H9 (cell line): ENCODE measurements around the gene TMEM266. TPM values are rescaled to one million over a fixed set of nuclear protein-coding genes. Genes with fewer than 3 reads are reported as not detected.

Experiments
- DNase-seq: peaks from one replicate; pipeline ENCODE4 v3.0.0-alpha.2; 2017
- H2AFZ ChIP-seq: one replicate; pipeline ENCODE4 v1.6.1; 2013; ENCODE audit warnings: mild to moderate bottlenecking, low read length, control low read depth, moderate library complexity
- H2AK5ac ChIP-seq: 2 replicates; pipeline ENCODE4 v1.6.1; 2013; ENCODE audit warnings: low read length, control low read depth, mixed read lengths; ENCODE audit not compliant: insufficient read length
- H2BK120ac ChIP-seq: one replicate; pipeline ENCODE4 v1.6.1; 2013; ENCODE audit warnings: low read depth, mild to moderate bottlenecking, low read length, control low read depth, inconsistent platforms; ENCODE audit not compliant: poor library complexity, severe bottlenecking
- H2BK12ac ChIP-seq: 2 replicates; pipeline ENCODE4 v1.6.1; 2013; ENCODE audit warnings: low read length, control low read depth, mixed read lengths, low read depth; ENCODE audit not compliant: insufficient read length
- H2BK15ac ChIP-seq: 2 replicates; pipeline ENCODE4 v1.6.1; 2013; ENCODE audit warnings: low read depth, low read length, control low read depth
- H2BK20ac ChIP-seq: one replicate; pipeline ENCODE4 v1.6.1; 2013; ENCODE audit warnings: low read depth, mild to moderate bottlenecking, low read length, control low read depth, inconsistent platforms; ENCODE audit not compliant: poor library complexity, severe bottlenecking
- H2BK5ac ChIP-seq: 2 replicates; pipeline ENCODE4 v1.6.1; 2013; ENCODE audit warnings: low read length, control low read depth, mixed read lengths; ENCODE audit not compliant: insufficient read length
- H3K14ac ChIP-seq: 2 replicates; pipeline ENCODE4 v1.6.1; 2013; ENCODE audit warnings: low read length, control low read depth; ENCODE audit not compliant: insufficient read depth
- H3K18ac ChIP-seq: 2 replicates; pipeline ENCODE4 v1.6.1; 2013; ENCODE audit warnings: low read depth, mild to moderate bottlenecking, mixed read lengths, low read length, control low read depth; ENCODE audit not compliant: insufficient read length
- H3K23ac ChIP-seq: 2 replicates; pipeline ENCODE4 v1.6.1; 2013; ENCODE audit warnings: low read length, control low read depth, mixed read lengths, low read depth; ENCODE audit not compliant: insufficient read length
- H3K23me2 ChIP-seq: 2 replicates; pipeline ENCODE4 v1.6.1; 2013; ENCODE audit warnings: low read depth, mild to moderate bottlenecking, mixed read lengths, low read length, control low read depth; ENCODE audit not compliant: insufficient read length, poor library complexity, severe bottlenecking
- H3K27ac ChIP-seq: 2 replicates; pipeline ENCODE4 v1.5.1; 2013; ENCODE audit warnings: low read length, control low read depth, mixed read lengths, low read depth; ENCODE audit not compliant: insufficient read length
- H3K27me3 ChIP-seq: 2 replicates; pipeline ENCODE4 v1.6.1; 2013; ENCODE audit warnings: low read length, control low read depth, inconsistent platforms; ENCODE audit not compliant: insufficient read depth
- H3K4ac ChIP-seq: 2 replicates; pipeline ENCODE4 v1.6.1; 2013; ENCODE audit warnings: low read depth, mild to moderate bottlenecking, control low read depth, inconsistent platforms, low read length, moderate library complexity
- H3K4me1 ChIP-seq: 2 replicates; pipeline ENCODE4 v1.6.1; 2013; ENCODE audit warnings: low read length, control low read depth, inconsistent platforms; ENCODE audit not compliant: insufficient read depth
- H3K4me2 ChIP-seq: 2 replicates; pipeline ENCODE4 v1.6.1; 2013; ENCODE audit warnings: low read length, control low read depth, mixed read lengths; ENCODE audit not compliant: insufficient read length, insufficient read depth
- H3K56ac ChIP-seq: 2 replicates; pipeline ENCODE4 v1.6.1; 2013; ENCODE audit warnings: low read depth, mild to moderate bottlenecking, mixed read lengths, low read length, control low read depth; ENCODE audit not compliant: insufficient read length
- H3K79me1 ChIP-seq: 2 replicates; pipeline ENCODE4 v1.6.1; 2013; ENCODE audit warnings: low read depth, mild to moderate bottlenecking, moderate library complexity, low read length, control low read depth, inconsistent platforms; ENCODE audit not compliant: insufficient read depth, poor library complexity, severe bottlenecking
- H3K79me2 ChIP-seq: 2 replicates; pipeline ENCODE4 v1.6.1; 2013; ENCODE audit warnings: low read length, control low read depth, inconsistent platforms; ENCODE audit not compliant: insufficient read depth
- H3K9ac ChIP-seq: 2 replicates; pipeline ENCODE4 v1.6.1; 2013; ENCODE audit warnings: low read length, control low read depth, mixed read lengths; ENCODE audit not compliant: insufficient read length; ENCODE audit errors: extremely low read depth
- H3K9me3 ChIP-seq: one replicate; pipeline ENCODE4 v1.6.1; 2013; ENCODE audit warnings: low read depth, low read length, inconsistent platforms; ENCODE audit not compliant: control insufficient read depth
- H3T11ph ChIP-seq: one replicate; pipeline ENCODE4 v1.6.1; 2013; ENCODE audit warnings: mild to moderate bottlenecking, low read length, control low read depth, inconsistent platforms
- H4K20me1 ChIP-seq: one replicate; pipeline ENCODE4 v1.6.1; 2013; ENCODE audit not compliant: control insufficient read depth, insufficient read length, insufficient read depth
- H4K5ac ChIP-seq: 2 replicates; pipeline ENCODE4 v1.6.1; 2013; ENCODE audit warnings: low read depth, mild to moderate bottlenecking, mixed read lengths, low read length, control low read depth; ENCODE audit not compliant: insufficient read length
- H4K8ac ChIP-seq: replicated peaks from 2 replicates; pipeline ENCODE4 v1.6.1; 2013; ENCODE audit warnings: low read length, control low read depth, mixed read lengths, low read depth; ENCODE audit not compliant: insufficient read length
- H4K91ac ChIP-seq: 2 replicates; pipeline ENCODE4 v1.6.1; 2013; ENCODE audit warnings: low read depth, mild to moderate bottlenecking, moderate library complexity, mixed read lengths, low read length, control low read depth; ENCODE audit not compliant: insufficient read length
- H3K27ac Mint-ChIP-seq, 3 experiments: 2 replicates in 2 of 3; 3 replicates in 1 of 3; pipeline ENCODE4 v1.8.0; 2020 to 2021; ENCODE audit warnings: mixed read lengths in 3 of 3, mild to moderate bottlenecking in 1 of 3, moderate library complexity in 1 of 3
- H3K27me3 Mint-ChIP-seq: 2 replicates; pipeline ENCODE4 v1.8.0; 2021; ENCODE audit warnings: low read depth, mild to moderate bottlenecking, moderate library complexity, mixed read lengths
- H3K36me3 Mint-ChIP-seq, 3 experiments: 2 replicates in 2 of 3; 3 replicates in 1 of 3; pipeline ENCODE4 v1.8.0; 2020 to 2021; ENCODE audit warnings: low read depth in 3 of 3, mixed read lengths in 3 of 3; ENCODE audit not compliant: insufficient read depth in 1 of 3
- H3K4me1 Mint-ChIP-seq, 2 experiments: 2 replicates each; pipeline ENCODE4 v1.8.0; 2020; ENCODE audit warnings: mixed read lengths in 2 of 2
- H3K4me3 Mint-ChIP-seq, 2 experiments: 2 replicates in 1 of 2; 3 replicates in 1 of 2; pipeline ENCODE4 v1.8.0; 2020 to 2021; ENCODE audit warnings: mild to moderate bottlenecking in 2 of 2, mixed read lengths in 2 of 2, moderate library complexity in 1 of 2
- H3K9me3 Mint-ChIP-seq, 2 experiments: 2 replicates in 1 of 2; 3 replicates in 1 of 2; pipeline ENCODE4 v1.8.0; 2020; ENCODE audit warnings: mild to moderate bottlenecking in 2 of 2, mixed read lengths in 2 of 2, moderate library complexity in 1 of 2
- WGBS: extraction: QIAGEN DNeasy Blood & Tissue Kit; methylation state at CpG from one replicate; pipeline ENCODE4 v1.1.7; 2013; ENCODE audit warnings: missing lambda C conversion rate, low lambda C conversion rate, mixed read lengths; ENCODE audit not compliant: insufficient read length; ENCODE audit errors: extremely low coverage; 5-methylcytosine and 5-hydroxymethylcytosine counted together
- total RNA-seq: library from RNA; stranded (reverse); gene quantifications from 2 replicates; pipeline ENCODE4 v1.2.1, GENCODE V29; 2021
- TF ChIP-seq, protein P1 (sequence below): fragments of 200-600 bp; sonication (generic); conservative IDR thresholded peaks from 3 replicates; pipeline ENCODE4 v1.8.0; 2021; ENCODE audit warnings: antibody characterized with exemption, mild to moderate bottlenecking

Gene TMEM266
- total RNA-seq, 1 experiment from 2014 or later: 0.81 TPM

DNA sequence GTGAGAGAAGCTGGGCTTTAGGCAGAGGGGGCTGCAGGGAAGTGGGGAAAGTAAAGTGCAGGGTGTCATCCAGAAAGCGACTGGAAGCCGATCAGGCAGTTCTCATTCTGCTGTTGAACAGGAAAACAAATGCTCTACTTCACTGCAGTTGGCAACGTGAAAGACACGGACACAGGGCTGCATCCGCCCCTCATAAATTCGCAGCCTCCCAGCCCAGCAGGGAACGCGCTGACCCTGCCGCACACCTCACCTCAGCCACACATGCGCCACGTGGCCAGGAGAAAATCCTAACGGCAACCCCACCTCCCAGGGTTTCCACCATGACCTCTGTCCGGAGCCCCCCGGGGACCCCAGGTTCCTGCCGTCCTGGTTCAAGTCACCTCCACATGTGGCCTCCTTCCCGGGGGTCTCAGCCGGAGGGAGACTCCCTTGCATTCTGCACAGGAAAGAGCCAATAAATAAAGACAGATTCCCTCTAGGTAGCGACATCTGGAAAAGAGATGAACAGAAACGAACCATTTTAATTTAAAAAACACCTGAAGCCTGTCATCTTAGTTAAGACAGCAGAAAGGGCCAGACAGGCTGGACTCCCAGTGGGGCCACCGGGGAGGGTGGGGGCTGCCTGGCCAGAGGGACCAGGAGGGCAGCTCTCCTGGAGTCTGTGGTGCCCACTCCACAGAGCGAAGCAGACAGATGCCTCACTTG, 118.7 kb downstream of the TMEM266 start:
- TF ChIP-seq, protein P1, sequence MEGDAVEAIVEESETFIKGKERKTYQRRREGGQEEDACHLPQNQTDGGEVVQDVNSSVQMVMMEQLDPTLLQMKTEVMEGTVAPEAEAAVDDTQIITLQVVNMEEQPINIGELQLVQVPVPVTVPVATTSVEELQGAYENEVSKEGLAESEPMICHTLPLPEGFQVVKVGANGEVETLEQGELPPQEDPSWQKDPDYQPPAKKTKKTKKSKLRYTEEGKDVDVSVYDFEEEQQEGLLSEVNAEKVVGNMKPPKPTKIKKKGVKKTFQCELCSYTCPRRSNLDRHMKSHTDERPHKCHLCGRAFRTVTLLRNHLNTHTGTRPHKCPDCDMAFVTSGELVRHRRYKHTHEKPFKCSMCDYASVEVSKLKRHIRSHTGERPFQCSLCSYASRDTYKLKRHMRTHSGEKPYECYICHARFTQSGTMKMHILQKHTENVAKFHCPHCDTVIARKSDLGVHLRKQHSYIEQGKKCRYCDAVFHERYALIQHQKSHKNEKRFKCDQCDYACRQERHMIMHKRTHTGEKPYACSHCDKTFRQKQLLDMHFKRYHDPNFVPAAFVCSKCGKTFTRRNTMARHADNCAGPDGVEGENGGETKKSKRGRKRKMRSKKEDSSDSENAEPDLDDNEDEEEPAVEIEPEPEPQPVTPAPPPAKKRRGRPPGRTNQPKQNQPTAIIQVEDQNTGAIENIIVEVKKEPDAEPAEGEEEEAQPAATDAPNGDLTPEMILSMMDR: no peak
- Histone ChIP-seq H2BK120ac (no peak overlapping the region), H3K14ac (no peak overlapping the region; the same call in 1 of the 2 replicates), H3K27ac (no peak overlapping the region), H4K8ac (no peak overlapping the region), H3T11ph (no peak overlapping the region), H2BK20ac (no peak overlapping the region), H3K9me3 (no peaks in the 10 kb centered on the region), H3K56ac (no peak overlapping the region), H4K20me1 (no peaks in the 10 kb centered on the region), H3K9ac (no peak overlapping the region), H4K5ac (no peak overlapping the region), H3K79me2 (no peaks in the 10 kb centered on the region), H4K91ac (no peak overlapping the region), H2BK15ac (no peak overlapping the region), H3K27me3 (no peaks in the 10 kb centered on the region), H2BK5ac (no peak overlapping the region), H3K23ac (no peak overlapping the region), H3K4me1 (no peaks in the 10 kb centered on the region), H2AFZ (no peak overlapping the region), H3K4me2 (no peak overlapping the region), H3K4ac (no peak overlapping the region), H3K18ac (no peak overlapping the region), H3K79me1 (no peaks in the 10 kb centered on the region), H2BK12ac (no peak overlapping the region), H3K23me2 (no peaks in the 10 kb centered on the region), H2AK5ac (no peak overlapping the region)
- no peaks in the 10 kb centered on the region; a peak in 1 of 5 replicates for H3K9me3 Mint-ChIP-seq
- peaks cover 5% of the 10 kb centered on the region for H3K27me3 Mint-ChIP-seq
- no peak for DNase-seq
- peak overlapping the region in 1 of 3 experiments; percentile 62; a peak in 1 of 7 replicates for H3K27ac Mint-ChIP-seq
- H3K36me3 Mint-ChIP-seq: no peaks in the 10 kb centered on the region; a peak in 1 of 7 replicates
- H3K4me3 Mint-ChIP-seq: no peak overlapping the region
- WGBS: no CpG with 5 or more reads among the region's 21 CpGs
- H3K4me1 Mint-ChIP-seq: peaks cover 6 to 7% of the 10 kb centered on the region in 2 experiments
